PC-3 (cell line): ENCODE data around the gene SNRNP70. TPM values are rescaled to one million over a fixed set of nuclear protein-coding genes. Genes with fewer than 3 reads are reported as not detected.

Source experiments
- ATAC-seq: fragments of 200-7000 bp; cut with Tn5 transposase; 2 replicates; pipeline ENCODE4 v1.9.1; 2020; ENCODE audit warnings: mild to moderate bottlenecking, moderate library complexity
- BruUV-seq: library from RNA; stranded (reverse); fragments of 400-500 nt; replicated peaks from 2 replicates; lab custom pipeline; 2021; lab: Mats Ljungman, UMichigan
- CTCF ChIA-PET: fragments of 300-600 bp; sonication (Branson Sonifier 250); formaldehyde crosslinking; loops from one replicate; lab custom pipeline; 2022; ENCODE audit warnings: antibody characterized with exemption; lab: Charles Lee
- POLR2A ChIA-PET: fragments of 300-600 bp; sonication (Branson Sonifier 250); formaldehyde crosslinking; loops from one replicate; lab custom pipeline; 2022; ENCODE audit warnings: antibody characterized with exemption; ENCODE audit not compliant: unreplicated experiment; lab: Charles Lee
- DNase-seq: peaks from one replicate; pipeline ENCODE4 v3.0.0-alpha.2; 2015
- H2AFZ ChIP-seq: fragments of 300-600 bp; sonication (generic); 2 replicates; pipeline ENCODE4 v1.6.0; 2016; ENCODE audit warnings: antibody characterized with exemption, low read length
- H3F3A ChIP-seq: fragments of 300-600 bp; sonication (generic); one replicate; pipeline ENCODE4 v1.6.0; 2017; ENCODE audit warnings: antibody characterized with exemption, low read length, control low read depth, mild to moderate bottlenecking; ENCODE audit not compliant: unreplicated experiment
- H3K27ac ChIP-seq: fragments of 300-600 bp; sonication (generic); 2 replicates; pipeline ENCODE4 v1.5.1; 2016; ENCODE audit warnings: mild to moderate bottlenecking, low read length
- H3K27me3 ChIP-seq: fragments of 300-600 bp; sonication (generic); 2 replicates; pipeline ENCODE4 v1.6.1; 2016; ENCODE audit warnings: low read length, mixed read lengths
- H3K36me3 ChIP-seq: fragments of 300-600 bp; sonication (generic); 2 replicates; pipeline ENCODE4 v1.6.1; 2016; ENCODE audit warnings: low read depth, mixed run types, low read length, mixed read lengths
- H3K4me1 ChIP-seq: fragments of 300-600 bp; sonication (generic); 2 replicates; pipeline ENCODE4 v1.5.1; 2016; ENCODE audit warnings: low read length; ENCODE audit not compliant: insufficient read depth
- H3K4me2 ChIP-seq: fragments of 300-600 bp; sonication (generic); 2 replicates; pipeline ENCODE4 v1.6.0; 2016; ENCODE audit warnings: low read length
- H3K4me3 ChIP-seq: fragments of 300-600 bp; sonication (generic); 2 replicates; pipeline ENCODE4 v1.5.1; 2016; ENCODE audit warnings: mild to moderate bottlenecking, low read length, mixed read lengths
- H3K79me2 ChIP-seq: fragments of 300-600 bp; sonication (generic); 2 replicates; pipeline ENCODE4 v1.6.1; 2017; ENCODE audit warnings: low read length, mixed read lengths
- H3K9ac ChIP-seq: fragments of 300-600 bp; sonication (generic); 2 replicates; pipeline ENCODE4 v1.6.0; 2016; ENCODE audit warnings: mild to moderate bottlenecking, low read length
- H3K9me2 ChIP-seq: fragments of 300-600 bp; sonication (generic); replicated peaks from 2 replicates; pipeline ENCODE4 v1.6.1; 2016; ENCODE audit warnings: mixed run types, low read length, mixed read lengths
- H3K9me3 ChIP-seq: fragments of 300-600 bp; sonication (generic); 2 replicates; pipeline ENCODE4 v1.6.1; 2016; ENCODE audit warnings: low read length, mixed read lengths
- H4K20me1 ChIP-seq: fragments of 300-600 bp; sonication (generic); 2 replicates; pipeline ENCODE4 v1.6.1; 2016; ENCODE audit warnings: low read length, mixed read lengths
- EZH2 ChIP-seq: fragments of 300-600 bp; sonication (generic); IDR thresholded peaks from one replicate; pipeline ENCODE4 v1.6.1; 2017; ENCODE audit warnings: antibody characterized with exemption, mild to moderate bottlenecking, low read length; ENCODE audit not compliant: unreplicated experiment
- EZH2phosphoT487 ChIP-seq: fragments of 300-600 bp; sonication (generic); IDR thresholded peaks from 2 replicates; pipeline ENCODE4 v1.6.1; 2018; ENCODE audit warnings: mild to moderate bottlenecking, antibody characterized with exemption, low read length, borderline replicate concordance
- intact Hi-C: fragments of 100-400 bp; cut with micrococcal nuclease; formaldehyde crosslinking; loops from 2 replicates; pipeline ENCODE4 v1.9.0; 2023
- total RNA-seq: library from RNA; depleted of rRNA; stranded (reverse); fragments of >200 nt; gene quantifications from 2 replicates; pipeline ENCODE4 v1.2.3, GENCODE V29; 2014
- TF ChIP-seq, protein P1 (sequence below): fragments of 300-600 bp; sonication (generic); conservative IDR thresholded peaks from 2 replicates; pipeline ENCODE4 v1.5.1; 2017; ENCODE audit warnings: antibody characterized with exemption, low read depth, mild to moderate bottlenecking, low read length

Gene SNRNP70
- total RNA-seq, 1 experiment from 2014 or later = 367 TPM

GRCh38 chr19:49107625-49108459, 22.6 kb downstream of the SNRNP70 start:
- POLR2A ChIA-PET = no interaction called here
- Histone ChIP-seq H3K4me2 (no peak overlapping the region), H3K4me3 (no peak overlapping the region), H4K20me1 (no peaks in the 10 kb centered on the region), H3K27ac (no peak overlapping the region), H2AFZ (no peak overlapping the region), H3K27me3 (no peaks in the 10 kb centered on the region), H3K79me2 (no peaks in the 10 kb centered on the region), H3F3A (no peaks in the 10 kb centered on the region), H3K9ac (no peak overlapping the region), H3K36me3 (peaks cover 25% of the 10 kb centered on the region), H3K9me2 (no peaks in the 10 kb centered on the region), H3K4me1 (no peaks in the 10 kb centered on the region), H3K9me3 (no peaks in the 10 kb centered on the region)
- BruUV-seq = no TSS peak
- ATAC-seq (no peak), DNase-seq (no peak)
- CTCF ChIA-PET = no interaction called here
- TF ChIP-seq EZH2phosphoT487 (no peak), EZH2 (no peak)
- TF ChIP-seq, protein P1, sequence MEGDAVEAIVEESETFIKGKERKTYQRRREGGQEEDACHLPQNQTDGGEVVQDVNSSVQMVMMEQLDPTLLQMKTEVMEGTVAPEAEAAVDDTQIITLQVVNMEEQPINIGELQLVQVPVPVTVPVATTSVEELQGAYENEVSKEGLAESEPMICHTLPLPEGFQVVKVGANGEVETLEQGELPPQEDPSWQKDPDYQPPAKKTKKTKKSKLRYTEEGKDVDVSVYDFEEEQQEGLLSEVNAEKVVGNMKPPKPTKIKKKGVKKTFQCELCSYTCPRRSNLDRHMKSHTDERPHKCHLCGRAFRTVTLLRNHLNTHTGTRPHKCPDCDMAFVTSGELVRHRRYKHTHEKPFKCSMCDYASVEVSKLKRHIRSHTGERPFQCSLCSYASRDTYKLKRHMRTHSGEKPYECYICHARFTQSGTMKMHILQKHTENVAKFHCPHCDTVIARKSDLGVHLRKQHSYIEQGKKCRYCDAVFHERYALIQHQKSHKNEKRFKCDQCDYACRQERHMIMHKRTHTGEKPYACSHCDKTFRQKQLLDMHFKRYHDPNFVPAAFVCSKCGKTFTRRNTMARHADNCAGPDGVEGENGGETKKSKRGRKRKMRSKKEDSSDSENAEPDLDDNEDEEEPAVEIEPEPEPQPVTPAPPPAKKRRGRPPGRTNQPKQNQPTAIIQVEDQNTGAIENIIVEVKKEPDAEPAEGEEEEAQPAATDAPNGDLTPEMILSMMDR = no peak
- intact Hi-C loops = no loop called here

GRCh38 chr19:49109051-49109450, 23.8 kb downstream of the SNRNP70 start:
- Histone ChIP-seq H3K4me3 (no peak overlapping the region), H4K20me1 (no peaks in the 10 kb centered on the region), H3K27ac (no peak overlapping the region), H3K4me2 (no peak overlapping the region), H3K9ac (no peak overlapping the region), H3K27me3 (no peaks in the 10 kb centered on the region), H2AFZ (no peak overlapping the region), H3K9me2 (no peaks in the 10 kb centered on the region), H3K4me1 (0 out of 2 replicates have a peak, but pooled peaks cover 4% of the 10 kb centered on the region), H3F3A (no peaks in the 10 kb centered on the region), H3K36me3 (peaks cover 21% of the 10 kb centered on the region), H3K79me2 (no peaks in the 10 kb centered on the region), H3K9me3 (no peaks in the 10 kb centered on the region)
- CTCF ChIA-PET = no interaction called here
- no peak for ATAC-seq
- intact Hi-C loops = no loop called here
- POLR2A ChIA-PET = no interaction called here
- no peak for TF ChIP-seq EZH2
- no peak for TF ChIP-seq EZH2phosphoT487
- TF ChIP-seq, protein P1 = no peak
- BruUV-seq = no TSS peak
- DNase-seq = no peak
